Fibroblast of mammary gland (primary cell): Measurements from ENCODE around the gene DEPDC5.
A peak's percentile ranks its signal among the peaks of the same experiment; 100 is the strongest.

Experiments used
- DNase-seq: peaks from one replicate; pipeline ENCODE4 v3.0.0-alpha.2; 2010; ENCODE audit warnings: low read depth
- H3K4me3 ChIP-seq: 2 replicates; pipeline ENCODE4 v1.5.1; 2011; ENCODE audit warnings: low read depth, mild to moderate bottlenecking, low read length, moderate library complexity; ENCODE audit not compliant: control insufficient read depth
- CTCF ChIP-seq: conservative IDR thresholded peaks from 2 replicates; pipeline ENCODE4 v1.5.1; 2011; ENCODE audit warnings: low read depth, low read length, inconsistent platforms; ENCODE audit not compliant: control insufficient read depth, insufficient read depth

DEPDC5 gene

GRCh38 chr22:31897842-31898805 lies 144.3 kb downstream of the DEPDC5 start:
- DNase-seq, result peak; percentile 6
- no peak overlapping the region for H3K4me3 ChIP-seq
- TF ChIP-seq CTCF, result no peak

GRCh38 chr22:31898926-31899325 lies 145.1 kb downstream of the DEPDC5 start:
- no peak for TF ChIP-seq CTCF
- DNase-seq, result no peak
- H3K4me3 ChIP-seq, result no peak overlapping the region

- TF ChIP-seq CTCF, result no peak
- no peak for DNase-seq
- H3K4me3 ChIP-seq, result no peak overlapping the region
Observed at GRCh38 chr22:31899669-31900068, 145.8 kb downstream of the DEPDC5 start.

GRCh38 chr22:31901388-31902137 lies 147.7 kb downstream of the DEPDC5 start:
- DNase-seq, result no peak
- no peak overlapping the region for H3K4me3 ChIP-seq
- TF ChIP-seq CTCF, result no peak

GRCh38 chr22:31904651-31905050 lies 150.8 kb downstream of the DEPDC5 start:
- no peak overlapping the region for H3K4me3 ChIP-seq
- DNase-seq, result no peak
- no peak for TF ChIP-seq CTCF

GRCh38 chr22:31905356-31905755 lies 151.5 kb downstream of the DEPDC5 start:
- no peak for TF ChIP-seq CTCF
- no peak for DNase-seq
- no peak overlapping the region for H3K4me3 ChIP-seq
